NCI-H69 (cell line): ENCODE results near the gene KIAA1191.

Experiments
- DNase-seq: peaks from one replicate; lab custom pipeline; 2025; lab: John Stamatoyannopoulos, UW

KIAA1191 gene

DNA sequence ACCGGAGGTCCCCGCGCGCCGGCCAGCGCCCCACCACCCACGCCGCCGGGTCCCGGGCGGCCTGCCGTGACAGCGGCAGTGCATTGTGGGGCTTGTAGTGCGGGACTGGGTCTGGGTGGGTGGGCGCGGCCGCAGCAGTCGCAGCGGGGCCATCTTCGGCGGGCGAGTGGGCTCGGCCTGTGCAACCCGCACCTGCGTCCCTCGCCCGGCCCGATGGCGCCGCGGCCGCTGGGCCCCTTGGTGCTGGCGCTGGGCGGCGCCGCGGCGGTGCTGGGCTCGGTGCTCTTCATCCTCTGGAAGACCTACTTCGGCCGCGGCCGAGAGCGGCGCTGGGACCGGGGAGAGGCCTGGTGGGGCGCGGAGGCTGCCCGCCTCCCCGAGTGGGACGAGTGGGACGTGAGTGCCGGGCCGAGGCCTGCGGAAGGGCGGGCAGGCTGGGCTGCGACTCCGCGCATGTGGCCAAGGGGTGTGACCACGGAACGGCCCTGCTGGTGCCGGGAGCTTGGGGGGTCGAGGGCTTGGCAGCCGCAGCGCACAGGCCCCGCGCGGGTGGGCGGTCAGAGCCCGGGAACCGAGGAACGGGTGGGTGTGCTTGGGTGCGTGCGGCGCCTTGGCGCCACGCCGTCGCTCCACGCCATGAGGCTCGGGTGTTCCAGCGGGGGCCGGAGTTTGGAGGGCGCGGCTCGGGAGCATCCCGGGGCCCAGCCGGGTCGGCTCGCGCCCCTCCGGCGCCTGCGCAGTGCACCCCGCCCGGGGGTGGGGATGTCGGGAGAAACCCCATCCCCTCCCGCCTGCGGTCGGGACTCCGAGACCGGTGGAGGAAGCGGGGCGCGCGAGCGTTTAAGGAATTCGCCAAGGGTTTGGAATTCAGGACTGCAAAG, 4.0 kb upstream of the KIAA1191 start, which contains the start of gene ARL10:
Gene ARL10, plus strand, starts transcription at position 137 of the 881 bp plus-strand sequence. Its CDS starts 77 bp downstream, at position 214.
- peak; percentile 81 for DNase-seq

DNA sequence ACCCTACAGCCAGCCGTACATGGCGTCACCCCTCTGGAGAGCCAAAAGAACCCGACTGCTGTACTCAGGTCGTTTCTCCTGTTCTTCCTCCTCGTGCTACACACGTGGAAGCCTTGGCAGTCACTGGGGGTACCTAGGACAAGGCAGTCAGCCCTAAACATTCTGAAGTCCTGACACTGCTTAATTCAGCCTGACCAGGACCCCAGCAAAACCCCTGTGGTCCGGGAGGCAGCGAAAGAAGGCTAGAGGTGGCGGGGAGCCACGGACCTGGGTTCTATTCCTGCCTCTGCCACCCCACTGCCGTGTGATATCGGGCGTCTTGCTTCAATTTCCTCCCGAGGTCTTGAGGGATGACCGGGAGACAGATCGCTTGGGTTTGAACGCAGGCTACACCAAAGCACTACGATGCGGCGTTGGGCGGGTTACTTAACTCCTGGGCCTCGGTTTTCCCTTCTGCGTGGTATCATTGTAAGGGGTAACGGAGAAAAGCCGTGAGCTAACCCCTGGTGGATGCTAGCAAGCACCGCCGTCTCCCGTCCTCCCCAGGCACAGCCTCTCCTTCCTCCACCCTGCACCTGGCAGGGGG, 3.3 kb upstream of the KIAA1191 start:
- no peak for DNase-seq

DNA sequence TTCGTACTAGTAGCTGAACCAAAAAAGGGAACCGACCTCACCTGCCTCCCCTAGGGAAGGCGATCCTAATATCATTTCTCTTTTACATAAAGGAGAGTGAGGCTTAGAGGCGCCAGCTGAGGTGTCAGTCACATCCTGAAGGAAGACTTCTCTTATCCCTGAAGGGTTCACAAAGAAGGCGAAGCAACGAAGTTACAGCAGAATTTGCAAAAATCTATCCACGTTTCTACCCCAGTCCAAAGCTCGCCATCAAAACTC, 598 bp upstream of the KIAA1191 start:
- no peak for DNase-seq

DNA sequence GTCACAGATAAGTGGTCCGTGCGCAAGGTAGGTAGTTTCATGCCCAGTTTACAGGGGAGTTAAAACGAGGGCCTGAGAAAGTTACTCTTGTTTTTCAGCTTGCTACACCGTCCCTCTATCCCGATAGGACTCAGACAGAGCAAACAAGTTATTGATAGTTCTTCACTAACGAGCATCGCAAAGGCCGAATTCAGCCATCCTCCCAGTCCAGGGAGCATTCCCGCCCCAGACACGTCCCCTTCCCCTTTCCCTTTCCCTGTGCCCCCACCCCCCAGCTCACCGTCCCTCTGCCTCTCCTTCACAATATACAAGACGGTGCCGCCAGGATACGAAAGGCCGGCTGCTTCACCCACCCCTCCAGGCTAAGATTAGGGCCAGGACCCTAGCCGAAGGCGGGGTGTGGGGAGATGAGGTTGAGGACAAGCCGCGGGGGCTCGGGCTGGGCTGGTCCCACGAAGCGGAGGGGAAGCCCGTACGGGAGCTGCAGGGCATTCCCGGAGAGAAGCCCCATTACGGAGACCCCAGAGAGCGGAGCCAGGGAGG, 599 bp downstream of the KIAA1191 start:
- DNase-seq, result no peak

DNA sequence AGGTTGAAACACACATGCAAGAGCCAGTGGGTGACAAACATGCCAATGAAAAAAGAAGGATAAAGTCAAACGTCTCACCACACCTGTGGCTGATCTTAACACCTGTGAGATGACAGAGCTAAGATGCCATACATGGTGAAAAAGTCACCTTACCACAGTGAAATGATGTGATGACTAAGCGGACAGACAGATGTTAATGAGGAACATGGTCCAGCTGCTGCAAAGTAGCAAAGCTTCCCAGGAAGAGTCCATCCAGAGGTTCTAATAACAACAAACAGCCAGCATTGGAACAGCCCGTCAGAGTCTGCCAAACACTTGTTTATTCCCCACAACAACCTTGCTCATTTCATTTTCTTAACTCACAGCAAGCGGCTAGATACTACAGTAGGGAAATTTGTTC, 1.9 kb downstream of the KIAA1191 start:
- no peak for DNase-seq

DNA sequence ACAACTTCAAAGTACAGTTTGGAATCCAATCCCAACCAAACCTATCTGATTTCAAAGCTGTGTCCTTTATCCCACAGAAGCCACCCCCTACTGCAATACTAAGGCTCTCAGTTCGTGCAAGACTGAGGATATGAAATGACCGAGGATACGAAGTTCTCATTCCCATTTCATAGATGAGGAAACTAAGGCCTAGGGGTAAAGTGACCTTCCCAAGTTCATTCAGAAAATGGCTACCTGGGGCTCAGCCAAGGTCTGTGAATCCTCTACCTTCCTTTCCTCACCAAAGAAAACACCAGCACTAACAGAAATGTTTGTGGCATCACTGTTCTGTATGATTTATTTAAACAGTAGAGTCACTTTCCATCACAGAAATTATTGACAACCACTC, 5.4 kb downstream of the KIAA1191 start:
- no peak for DNase-seq

DNA sequence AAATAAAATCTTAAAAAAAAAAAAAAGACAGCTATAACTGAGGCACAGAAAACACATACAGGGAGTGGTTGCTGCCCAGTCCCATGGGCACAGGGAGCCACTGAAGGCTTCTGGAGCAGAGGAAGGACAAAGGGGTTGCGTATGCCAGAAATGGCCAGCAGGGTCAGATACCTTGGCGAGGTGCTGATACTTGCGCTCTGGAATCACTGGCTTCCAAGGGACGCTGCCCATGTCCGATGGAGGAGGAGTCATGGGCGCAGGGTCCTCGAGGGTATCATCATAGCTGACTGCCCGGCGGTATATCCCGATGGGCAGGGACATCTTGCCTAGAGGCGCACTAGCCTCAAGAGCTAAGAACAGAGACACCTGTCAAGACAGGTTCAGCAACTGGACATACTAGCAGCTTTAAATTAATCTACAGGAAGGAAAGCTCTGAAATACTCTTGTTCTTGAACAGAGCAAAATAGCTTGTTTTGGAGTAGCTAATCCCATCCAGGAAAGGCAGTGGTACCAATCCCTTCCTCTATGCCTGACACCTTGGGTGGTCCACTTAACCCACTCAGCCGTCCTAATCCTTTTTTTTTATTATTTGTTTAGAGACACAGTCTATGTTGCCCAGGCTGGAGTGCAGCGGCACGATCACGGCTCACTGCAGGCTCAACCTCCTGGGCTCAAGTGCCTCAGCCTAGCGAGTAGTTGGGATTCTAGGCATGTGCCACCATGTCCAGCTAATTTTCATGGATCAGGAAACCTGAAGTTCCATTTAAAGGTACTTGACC, 6.0 kb downstream of the KIAA1191 start:
- DNase-seq, result no peak

DNA sequence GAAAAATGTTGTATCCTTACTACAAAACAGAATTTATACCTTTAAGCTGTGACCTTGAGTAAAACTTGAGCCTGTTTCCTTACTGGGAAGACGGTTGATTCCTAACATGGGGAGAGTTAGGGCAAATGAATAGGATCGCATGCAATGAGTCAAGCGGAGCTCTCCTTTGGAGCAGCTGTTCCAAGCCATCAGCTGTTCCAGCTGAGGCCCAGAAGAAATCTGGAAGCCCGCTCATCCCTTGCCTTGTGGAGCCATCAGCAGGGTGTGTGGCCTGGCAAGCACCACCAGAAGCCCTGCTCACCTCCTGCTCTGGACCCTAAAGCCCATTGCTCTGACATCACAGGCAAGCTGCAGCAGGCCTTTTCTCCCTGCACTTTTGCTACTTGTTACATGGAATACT, 8.0 kb downstream of the KIAA1191 start:
- DNase-seq, result no peak

DNA sequence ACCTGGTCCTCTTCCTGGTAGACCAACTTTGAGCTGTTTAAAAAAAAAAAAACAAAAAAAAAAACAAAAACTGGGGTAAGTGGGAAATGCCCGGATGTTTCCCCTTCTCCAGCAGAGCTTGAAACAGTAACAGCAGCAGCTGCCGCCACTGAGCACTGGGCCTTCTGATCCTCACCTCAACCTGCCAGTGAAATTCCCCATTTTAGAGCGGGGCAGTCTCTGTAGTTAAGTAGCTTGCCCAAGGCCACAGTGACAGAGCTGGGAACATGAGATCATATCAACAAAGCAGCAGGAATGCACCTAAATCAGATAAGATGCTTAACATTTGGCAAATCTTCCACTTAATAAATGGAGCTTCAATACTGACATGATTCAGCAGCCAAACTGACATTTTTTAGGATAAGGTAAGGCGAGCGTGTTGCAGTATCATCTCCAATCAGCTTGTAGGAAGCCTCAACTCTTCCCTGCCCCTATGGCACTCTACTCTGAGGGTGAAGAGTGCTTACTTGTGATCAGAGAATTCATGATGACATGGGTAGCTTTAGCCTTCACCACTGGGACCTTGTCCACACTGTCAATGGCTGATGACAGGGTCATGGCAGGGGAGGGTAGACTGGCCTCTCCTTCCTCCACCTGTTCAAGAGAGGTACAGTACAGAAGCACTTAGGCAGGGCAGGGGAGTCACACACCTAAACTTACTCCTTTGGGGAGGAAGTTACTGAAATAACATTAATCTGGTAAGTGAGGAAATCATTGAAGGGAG, 9.3 kb downstream of the KIAA1191 start:
- no peak for DNase-seq

DNA sequence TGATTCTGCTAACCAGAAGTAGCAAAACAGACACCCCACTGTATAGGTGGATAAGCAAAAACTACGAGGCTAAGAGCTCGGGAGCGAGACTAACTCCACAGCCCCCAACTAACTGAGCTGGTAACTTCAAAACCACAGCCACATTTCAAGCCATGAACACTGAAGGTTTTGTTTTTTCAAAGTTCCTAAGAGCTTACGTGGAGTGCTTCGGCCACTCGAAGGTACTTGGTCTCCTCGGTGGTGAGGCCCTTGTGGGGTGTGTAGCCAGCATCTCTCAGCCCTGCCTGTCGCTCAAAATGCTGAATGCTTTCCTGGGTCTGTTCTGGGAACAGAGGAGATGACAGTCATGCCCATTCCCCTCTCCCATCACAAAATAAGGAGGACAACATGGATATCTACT, 11.1 kb downstream of the KIAA1191 start:
- no peak for DNase-seq

DNA sequence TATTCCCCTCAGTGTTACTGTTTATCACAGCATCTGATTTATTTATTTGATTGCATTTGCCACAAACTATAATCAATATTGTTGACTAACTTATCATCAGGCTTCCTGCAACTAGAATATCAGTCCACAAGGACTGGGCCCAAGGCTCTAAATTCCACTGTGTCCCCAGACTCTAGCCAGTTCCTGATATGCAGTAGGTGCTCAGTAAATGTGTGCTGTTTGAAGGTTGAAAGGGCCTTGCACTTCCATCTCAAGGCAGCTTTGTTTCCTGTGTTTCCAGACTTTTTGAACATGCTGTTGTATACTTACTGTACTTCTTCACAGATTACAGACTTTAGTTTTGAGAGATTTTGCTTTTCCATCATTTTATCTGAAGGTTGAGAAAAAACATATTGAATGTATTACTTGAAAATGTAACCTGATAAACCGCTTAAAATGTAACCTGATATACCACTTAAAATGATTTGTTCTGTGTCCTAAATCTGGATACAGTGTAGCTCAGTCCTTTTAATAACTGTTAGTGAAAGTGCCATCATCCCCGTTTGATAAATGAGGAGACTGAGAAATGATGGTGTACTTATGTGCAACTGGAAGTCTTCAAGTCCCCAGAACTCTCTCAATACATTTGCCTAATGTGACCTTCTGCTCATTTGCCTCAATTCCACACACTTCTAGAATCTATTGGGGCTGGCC, 18.7 kb downstream of the KIAA1191 start:
- no peak for DNase-seq

DNA sequence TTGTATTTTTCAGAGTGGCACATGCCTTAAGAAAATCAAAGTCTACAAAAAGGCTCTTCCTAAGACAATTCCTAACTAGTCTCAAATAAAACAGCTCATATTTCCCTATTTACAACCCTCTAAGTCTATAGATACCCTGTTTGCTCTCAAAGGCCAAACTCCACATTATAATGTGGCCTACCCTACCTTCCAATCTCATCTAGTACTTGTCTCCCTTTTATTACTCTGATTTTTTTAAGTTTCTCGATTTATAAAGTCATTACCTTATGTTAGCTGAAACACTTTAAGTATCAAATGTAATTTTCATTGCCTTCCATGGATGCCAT, 19.4 kb downstream of the KIAA1191 start:
- DNase-seq, result no peak

DNA sequence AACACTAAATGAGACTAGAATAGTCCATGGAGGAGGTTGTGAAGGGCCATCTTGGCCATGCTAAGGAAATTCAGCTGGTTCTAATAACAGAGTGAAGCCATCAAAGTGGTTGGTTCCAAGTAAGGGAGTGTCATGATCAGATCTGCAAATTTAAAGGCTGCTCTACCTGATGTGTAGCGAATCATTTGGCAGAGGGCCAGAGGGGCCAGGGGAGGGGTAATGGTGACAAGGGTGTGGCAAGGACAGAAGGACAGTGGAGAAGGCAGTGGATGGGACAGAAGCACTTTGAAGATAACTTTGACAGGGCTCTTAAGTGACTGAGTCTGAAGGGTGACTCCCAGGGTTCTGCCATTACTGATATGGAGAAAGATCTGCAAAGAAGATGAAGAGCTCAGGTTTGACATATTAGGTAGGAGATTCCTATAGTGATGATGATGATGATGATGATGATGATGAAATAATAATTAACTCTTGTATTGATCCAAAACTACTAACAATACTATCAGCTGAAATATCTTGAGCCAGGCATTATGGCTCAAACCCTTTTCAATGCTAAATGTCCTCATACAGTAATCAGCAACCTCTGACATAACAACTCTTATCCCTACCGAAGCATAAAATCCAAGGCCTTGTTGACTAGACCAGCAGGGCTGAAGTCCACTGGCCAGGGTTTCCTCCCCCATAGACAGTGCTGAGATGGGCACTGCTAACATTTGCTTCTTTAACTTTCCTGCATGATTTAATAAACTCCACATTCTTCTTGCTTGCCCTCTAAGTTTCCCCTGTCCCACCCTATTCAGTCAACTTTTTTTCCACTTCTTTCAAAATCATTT, 20.0 kb downstream of the KIAA1191 start:
- DNase-seq, result no peak

DNA sequence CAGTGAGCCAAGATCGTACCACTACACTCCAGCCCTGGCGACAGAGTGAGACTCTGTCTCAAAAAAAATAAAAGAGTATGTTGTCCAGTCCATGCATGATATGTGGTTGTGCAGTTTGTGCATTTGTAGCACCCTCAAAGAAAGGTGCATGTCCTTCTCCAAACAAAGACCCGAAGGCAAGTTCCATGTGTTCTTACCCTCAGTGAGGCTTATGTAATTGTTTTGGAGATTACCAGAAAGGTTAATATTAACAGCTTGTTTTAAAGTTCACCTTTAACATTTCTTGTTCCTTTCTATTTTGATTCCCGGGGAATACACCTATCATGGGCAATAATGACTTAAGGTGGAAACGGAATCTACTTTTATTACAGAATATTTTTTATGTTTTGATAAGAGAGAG, 22.3 kb downstream of the KIAA1191 start:
- no peak for DNase-seq

DNA sequence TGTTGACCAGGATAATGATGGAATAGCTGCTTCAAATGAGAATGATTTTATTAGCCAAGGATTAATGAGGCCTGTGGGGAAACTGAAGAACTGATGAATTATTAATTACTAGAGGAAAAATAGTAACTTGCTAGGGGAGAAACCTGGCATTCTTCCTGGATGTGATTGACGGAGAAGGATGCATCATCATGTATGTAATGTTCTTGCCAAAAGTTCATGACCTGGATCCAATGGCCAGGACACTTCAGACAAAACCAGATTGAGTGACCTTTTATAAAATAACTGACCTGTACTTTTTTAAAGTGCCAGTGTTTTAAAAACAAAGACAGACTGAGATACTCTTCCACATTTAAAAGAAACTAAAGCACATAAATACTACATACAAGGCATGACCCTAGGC, 23.7 kb downstream of the KIAA1191 start:
- DNase-seq, result no peak

DNA sequence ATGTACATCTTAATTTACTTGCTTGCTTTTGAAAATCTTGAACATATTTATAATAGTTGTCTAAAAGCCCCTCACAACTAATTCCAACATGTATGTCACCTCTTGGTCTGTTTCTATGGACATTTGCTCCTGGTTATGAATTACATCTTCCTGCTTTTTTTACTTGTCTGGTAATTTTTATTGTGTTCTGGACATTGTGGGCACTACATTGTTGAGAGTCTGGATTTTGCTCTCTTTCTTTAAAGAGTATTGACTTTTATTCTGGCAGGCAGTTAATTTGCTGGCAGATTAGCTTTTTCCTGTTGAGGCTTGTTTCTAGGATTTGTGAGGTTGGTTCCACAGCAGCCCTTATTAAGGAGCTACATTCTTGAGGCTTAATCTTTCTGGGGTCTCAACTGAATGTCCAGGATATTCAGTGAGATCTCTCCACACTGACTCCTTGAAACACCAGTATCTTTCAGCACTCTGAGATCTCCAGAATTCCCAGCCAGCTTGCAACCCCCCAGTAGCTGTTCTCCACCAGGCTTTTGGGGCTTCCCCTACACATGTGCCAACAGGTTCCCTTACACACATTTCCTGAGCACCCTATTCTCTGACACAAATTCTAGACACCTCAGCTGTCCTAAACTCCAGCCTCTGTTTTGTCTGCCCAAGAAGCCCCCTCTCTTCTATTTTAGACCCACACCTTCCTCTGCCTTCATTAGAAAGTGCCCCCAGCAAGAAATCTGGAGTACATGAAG, 27.4 kb downstream of the KIAA1191 start:
- no peak for DNase-seq

DNA sequence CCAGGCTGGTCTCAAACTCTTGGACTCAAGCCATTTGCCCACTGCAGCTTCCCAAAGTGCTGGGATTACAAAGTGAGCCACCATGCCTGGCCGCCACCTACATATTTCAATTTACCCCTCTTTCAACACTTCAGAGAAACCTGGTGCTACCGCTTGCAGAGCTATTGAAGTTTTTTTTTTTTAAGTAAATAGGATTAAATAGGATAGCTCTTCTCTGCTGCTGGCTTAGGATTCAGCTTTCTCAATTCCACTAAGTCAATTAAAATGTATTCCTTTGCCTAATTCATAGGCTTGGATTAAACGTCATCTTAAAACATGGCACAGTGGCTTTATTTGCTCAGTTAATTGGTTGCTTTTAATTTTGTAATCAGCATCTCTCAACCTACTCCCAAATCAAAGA, 41.0 kb downstream of the KIAA1191 start:
- peak; percentile 12 for DNase-seq

DNA sequence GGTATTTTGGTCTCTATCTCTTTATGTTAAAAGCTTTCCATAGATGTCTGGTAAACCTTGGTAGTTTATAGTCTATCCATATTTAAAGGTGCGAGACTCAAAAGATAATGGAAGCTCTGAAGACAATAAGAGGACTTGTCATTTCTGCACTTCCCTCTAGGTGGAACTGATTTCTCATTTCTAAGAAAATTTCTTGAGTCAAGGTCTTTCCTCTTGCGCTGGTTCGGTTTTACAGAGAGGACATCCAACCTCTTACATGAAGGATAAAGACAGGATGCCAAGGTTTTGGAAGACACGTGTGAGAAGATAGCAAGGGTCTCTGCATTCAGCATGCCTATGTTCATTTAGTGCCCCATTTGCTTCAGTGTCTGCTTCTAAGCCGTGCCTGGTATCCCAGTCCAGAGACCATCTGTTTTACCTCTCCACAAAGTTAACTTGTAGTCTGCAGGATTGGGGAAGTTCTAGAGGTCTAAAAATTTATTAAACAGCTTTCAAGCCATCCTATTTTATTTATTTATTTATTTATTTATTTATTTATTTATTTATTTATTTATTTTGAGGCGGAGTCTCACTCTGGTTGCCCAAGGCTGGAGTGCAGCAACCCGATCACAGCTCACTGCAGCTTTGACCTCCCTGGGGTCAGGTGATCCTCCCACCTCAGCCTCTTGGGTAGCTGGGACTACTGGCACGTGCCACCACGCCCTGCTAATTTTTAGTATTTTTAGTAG, 41.6 kb downstream of the KIAA1191 start:
- DNase-seq, result peak; percentile 17
